Measurements from ENCODE around the gene ELFN1. TPM values are rescaled to one million over a fixed set of nuclear protein-coding genes. Genes with fewer than 3 reads are reported as not detected.

ELFN1 gene
- total and polyA plus RNA-seq, 7 experiments from 2014 or later = 0.19 TPM; not detected in 6

DNA sequence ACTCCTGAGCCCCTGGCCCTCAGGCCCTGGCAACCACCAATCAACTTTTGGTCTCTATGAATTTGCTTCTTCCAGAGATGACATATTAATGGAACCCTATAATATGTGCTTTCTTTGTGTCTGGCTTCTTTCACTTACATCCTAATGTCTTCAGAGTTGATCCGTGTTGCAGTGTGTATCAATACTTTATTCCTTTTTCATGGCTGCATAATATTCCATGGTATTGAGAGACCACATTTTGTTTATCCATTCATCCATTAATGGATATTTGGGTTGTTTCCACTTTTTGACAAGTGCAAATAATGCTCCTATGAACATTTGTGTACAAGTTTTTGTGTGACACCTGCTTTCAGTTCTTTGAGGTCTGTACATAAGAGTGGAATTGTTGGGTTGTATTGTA lies 43.3 kb upstream of the ELFN1 start:
- Histone ChIP-seq H3K4me3 (ENCODE audit: low read length) (no peak overlapping the region), H3K36me3 (ENCODE audit: control insufficient read depth in 2 of 3, insufficient read depth in 3 of 3, low read length in 3 of 3) (no peaks in the 10 kb centered on the region), H3K9me3 (ENCODE audit: control insufficient read depth in 2 of 3, low read length in 3 of 3) (no peaks in the 10 kb centered on the region), H3K4me1 (ENCODE audit: control insufficient read depth in 2 of 2, insufficient read depth in 2 of 2, low read length in 2 of 2) (no peaks in the 10 kb centered on the region), H3K27ac (ENCODE audit: low read depth, low read length) (no peak overlapping the region), H3K27me3 (ENCODE audit: control insufficient read depth in 2 of 2, insufficient read depth in 2 of 2, low read length in 2 of 2) (no peaks in the 10 kb centered on the region)
- intact Hi-C loops (cut with micrococcal nuclease) = no loop called here
- DNase-seq (no peak), ATAC-seq (no peak)
- ChIA-PET POLR2A (no interaction called here), CTCF (no interaction called here)
- peaks cover 0 to 12% (median 7%) of the 10 kb centered on the region in 5 donors for H3K27me3 Mint-ChIP-seq
- no peak overlapping the region for H3K4me3 Mint-ChIP-seq
- H3K4me1 Mint-ChIP-seq = no peaks in the 10 kb centered on the region
- no peak overlapping the region for H3K27ac Mint-ChIP-seq
- peaks cover 0 to 4% (median 0%) of the 10 kb centered on the region in 5 donors for H3K36me3 Mint-ChIP-seq
- H3K9me3 Mint-ChIP-seq = peaks cover 0 to 15% (median 0%) of the 10 kb centered on the region in 11 donors

DNA sequence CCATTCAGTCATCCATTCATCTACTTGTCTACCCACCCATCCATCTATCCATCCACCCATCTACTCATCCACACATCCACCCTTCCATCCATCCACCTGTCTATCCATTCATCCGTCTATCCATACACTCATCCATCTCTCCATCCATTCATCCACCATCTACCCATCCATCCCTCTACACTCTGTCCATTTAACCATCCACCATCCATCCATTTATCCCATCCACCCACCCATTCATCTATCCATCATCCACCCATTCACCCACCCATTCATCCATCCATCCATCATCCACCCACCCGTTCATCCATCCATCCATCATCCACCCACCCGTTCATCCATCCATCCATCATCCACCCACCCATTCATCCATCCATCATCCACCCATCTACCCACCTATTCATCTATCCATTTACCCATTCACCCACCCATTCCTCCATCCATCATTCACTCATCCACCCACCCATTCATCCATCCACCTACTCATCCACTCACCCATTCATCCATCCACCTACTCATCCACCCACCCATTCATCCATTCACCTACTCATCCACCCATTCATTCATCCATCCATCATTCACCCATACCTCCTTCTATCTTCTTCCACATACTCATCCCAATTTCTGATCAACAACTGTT lies 39.3 kb upstream of the ELFN1 start:
- Mint-ChIP-seq H3K27me3 (peaks cover 4 to 29% (median 19%) of the 10 kb centered on the region in 5 donors), H3K9me3 (peaks cover 0 to 22% (median 6%) of the 10 kb centered on the region in 11 donors), H3K36me3 (peaks cover 0 to 5% (median 3%) of the 10 kb centered on the region in 5 donors), H3K27ac (no peak overlapping the region), H3K4me1 (no peaks in the 10 kb centered on the region), H3K4me3 (peak overlapping the region in 1 of 10 donors; percentile 9)
- H3K36me3 ChIP-seq (ENCODE audit: control insufficient read depth in 2 of 3, insufficient read depth in 3 of 3, low read length in 3 of 3) = no peaks in the 10 kb centered on the region
- no peak for DNase-seq
- ChIA-PET POLR2A (no interaction called here), CTCF (no interaction called here)
- H3K9me3 ChIP-seq (ENCODE audit: control insufficient read depth in 2 of 3, low read length in 3 of 3) = peaks cover 0 to 15% (median 0%) of the 10 kb centered on the region in 3 experiments
- no peak for ATAC-seq
- no peaks in the 10 kb centered on the region for H3K4me1 ChIP-seq (ENCODE audit: control insufficient read depth in 2 of 2, insufficient read depth in 2 of 2, low read length in 2 of 2)
- no peak overlapping the region for H3K27ac ChIP-seq (ENCODE audit: low read depth, low read length)
- no peak overlapping the region for H3K4me3 ChIP-seq (ENCODE audit: low read length)
- intact Hi-C loops (cut with micrococcal nuclease) = no loop called here
- H3K27me3 ChIP-seq (ENCODE audit: control insufficient read depth in 2 of 2, insufficient read depth in 2 of 2, low read length in 2 of 2) = no peaks in the 10 kb centered on the region

DNA sequence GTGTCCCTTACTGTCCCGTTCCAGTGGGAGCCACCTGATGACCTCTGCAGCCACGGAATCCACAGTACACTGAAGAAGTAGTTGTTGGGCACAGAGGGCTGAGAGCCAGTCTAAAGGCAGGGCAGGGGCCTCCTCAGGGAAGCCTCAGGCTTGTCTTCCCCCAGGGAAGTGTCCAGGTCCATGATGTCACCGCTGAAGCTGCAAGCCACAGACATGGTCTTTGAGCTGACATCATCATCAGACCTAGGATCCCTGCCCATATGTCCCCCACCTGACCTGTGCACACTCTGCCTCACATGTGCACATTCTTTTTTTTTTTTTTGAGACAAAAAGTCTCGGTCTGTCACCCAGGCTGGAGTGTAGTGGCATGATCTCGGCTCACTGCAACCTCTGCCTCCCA lies 38.4 kb upstream of the ELFN1 start:
- no peaks in the 10 kb centered on the region for H3K27me3 ChIP-seq (ENCODE audit: control insufficient read depth in 2 of 2, insufficient read depth in 2 of 2, low read length in 2 of 2)
- peaks cover 4 to 29% (median 19%) of the 10 kb centered on the region in 5 donors for H3K27me3 Mint-ChIP-seq
- peaks cover 0 to 23% (median 8%) of the 10 kb centered on the region in 11 donors for H3K9me3 Mint-ChIP-seq
- no peak overlapping the region for H3K27ac Mint-ChIP-seq
- POLR2A ChIA-PET = interaction anchor here (0.7 kb wide), 1 partner anchor 488 kb away, joined by 3 read pairs; no protein-coding TSS in a partner anchor
- DNase-seq = no peak
- H3K4me1 Mint-ChIP-seq = no peaks in the 10 kb centered on the region
- intact Hi-C loops (cut with micrococcal nuclease) = no loop called here
- no peaks in the 10 kb centered on the region for H3K4me1 ChIP-seq (ENCODE audit: control insufficient read depth in 2 of 2, insufficient read depth in 2 of 2, low read length in 2 of 2)
- no peak for ATAC-seq
- H3K9me3 ChIP-seq (ENCODE audit: control insufficient read depth in 2 of 3, low read length in 3 of 3) = peaks cover 0 to 20% (median 0%) of the 10 kb centered on the region in 3 experiments
- no peak overlapping the region for H3K27ac ChIP-seq (ENCODE audit: low read depth, low read length)
- no peak overlapping the region for H3K4me3 ChIP-seq (ENCODE audit: low read length)
- H3K36me3 ChIP-seq (ENCODE audit: control insufficient read depth in 2 of 3, insufficient read depth in 3 of 3, low read length in 3 of 3) = no peaks in the 10 kb centered on the region
- no peak overlapping the region for H3K4me3 Mint-ChIP-seq
- peaks cover 0 to 7% (median 3%) of the 10 kb centered on the region in 5 donors for H3K36me3 Mint-ChIP-seq
- CTCF ChIA-PET = no interaction called here

DNA sequence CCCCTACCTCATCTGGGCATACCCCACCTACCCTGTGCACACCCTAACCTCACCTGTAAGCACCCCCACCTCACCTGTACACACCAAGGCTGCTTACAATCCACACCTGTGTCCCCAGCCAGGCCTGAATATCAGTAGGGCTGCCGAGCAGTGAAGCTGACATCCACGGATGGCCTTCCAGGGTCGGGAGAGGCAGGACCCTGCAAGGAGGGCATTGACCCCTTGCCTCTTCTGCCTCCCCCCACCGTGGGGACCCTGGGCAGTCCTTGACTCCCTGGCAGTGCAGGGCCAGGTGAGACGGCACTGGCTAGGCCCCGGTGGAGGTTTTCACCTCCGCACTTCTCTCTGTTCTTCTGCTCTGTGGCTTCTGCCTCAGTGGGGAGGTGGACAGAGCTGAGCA lies 37.6 kb upstream of the ELFN1 start:
- POLR2A ChIA-PET = interaction anchor here (0.7 kb wide), 1 partner anchor 487 kb away, joined by 3 read pairs; no protein-coding TSS in a partner anchor
- Mint-ChIP-seq H3K9me3 (peaks cover 0 to 31% (median 9%) of the 10 kb centered on the region in 11 donors), H3K4me3 (no peak overlapping the region), H3K4me1 (no peaks in the 10 kb centered on the region), H3K27me3 (peaks cover 4 to 29% (median 19%) of the 10 kb centered on the region in 5 donors), H3K36me3 (peaks cover 0 to 7% (median 4%) of the 10 kb centered on the region in 5 donors), H3K27ac (no peak overlapping the region)
- Histone ChIP-seq H3K9me3 (ENCODE audit: control insufficient read depth in 2 of 3, low read length in 3 of 3) (peaks cover 0 to 28% (median 0%) of the 10 kb centered on the region in 3 experiments), H3K4me1 (ENCODE audit: control insufficient read depth in 2 of 2, insufficient read depth in 2 of 2, low read length in 2 of 2) (no peaks in the 10 kb centered on the region), H3K36me3 (ENCODE audit: control insufficient read depth in 2 of 3, insufficient read depth in 3 of 3, low read length in 3 of 3) (no peaks in the 10 kb centered on the region), H3K27ac (ENCODE audit: low read depth, low read length) (no peak overlapping the region), H3K4me3 (ENCODE audit: low read length) (no peak overlapping the region), H3K27me3 (ENCODE audit: control insufficient read depth in 2 of 2, insufficient read depth in 2 of 2, low read length in 2 of 2) (no peaks in the 10 kb centered on the region)
- intact Hi-C loops (cut with micrococcal nuclease) = no loop called here
- no peak for DNase-seq
- CTCF ChIA-PET = no interaction called here
- no peak for ATAC-seq

DNA sequence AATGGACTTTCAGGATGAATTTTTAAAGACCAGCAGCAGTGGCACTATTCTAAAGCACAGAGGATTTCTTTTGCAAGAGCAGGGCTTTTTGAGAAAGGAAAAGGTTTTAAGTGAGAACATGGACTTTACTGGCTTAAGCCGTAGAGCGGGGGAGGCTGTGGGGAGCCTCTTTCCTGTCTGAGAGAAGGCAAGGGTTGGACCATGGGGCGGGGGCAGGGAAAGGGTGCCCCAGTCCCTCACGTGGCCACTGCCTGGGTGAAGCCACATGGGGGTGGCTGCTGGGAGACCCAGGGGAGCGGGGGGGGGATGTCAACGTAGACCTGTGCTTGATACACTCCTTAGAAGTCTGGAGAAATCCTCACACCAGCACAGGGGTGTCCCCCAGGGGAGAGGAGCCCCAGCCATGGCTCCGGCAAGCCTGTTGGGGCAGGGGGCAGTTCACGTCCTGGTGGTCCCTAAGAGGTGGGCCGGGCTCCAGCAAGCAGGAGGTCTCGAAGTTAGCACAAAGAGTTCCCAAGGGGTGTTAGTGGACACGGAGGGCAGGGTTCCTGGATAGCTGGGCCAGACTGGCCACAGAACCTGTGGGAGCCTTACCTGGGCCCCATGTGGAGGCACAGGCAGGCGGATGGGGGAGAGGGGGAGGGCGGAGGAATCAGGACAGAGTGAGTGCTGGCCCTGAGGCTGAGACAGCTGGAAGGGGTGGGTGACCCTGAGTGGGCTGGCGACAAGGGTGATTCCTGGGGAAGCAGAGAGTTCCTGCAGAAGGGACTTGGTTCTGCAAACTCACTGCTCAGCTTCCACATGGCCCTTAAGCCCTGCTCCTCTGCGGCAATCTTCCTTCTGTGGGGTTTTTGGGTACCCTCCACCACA lies 36.9 kb upstream of the ELFN1 start:
- DNase-seq (no peak), ATAC-seq (no peak)
- Mint-ChIP-seq H3K36me3 (peaks cover 0 to 7% (median 4%) of the 10 kb centered on the region in 5 donors), H3K4me3 (no peak overlapping the region), H3K27ac (no peak overlapping the region), H3K27me3 (peaks cover 4 to 29% (median 19%) of the 10 kb centered on the region in 5 donors), H3K4me1 (no peaks in the 10 kb centered on the region), H3K9me3 (peaks cover 0 to 35% (median 11%) of the 10 kb centered on the region in 11 donors)
- Histone ChIP-seq H3K4me1 (ENCODE audit: control insufficient read depth in 2 of 2, insufficient read depth in 2 of 2, low read length in 2 of 2) (no peaks in the 10 kb centered on the region), H3K9me3 (ENCODE audit: control insufficient read depth in 2 of 3, low read length in 3 of 3) (peaks cover 0 to 32% (median 0%) of the 10 kb centered on the region in 3 experiments), H3K27ac (ENCODE audit: low read depth, low read length) (no peak overlapping the region), H3K36me3 (ENCODE audit: control insufficient read depth in 2 of 3, insufficient read depth in 3 of 3, low read length in 3 of 3) (no peaks in the 10 kb centered on the region), H3K4me3 (ENCODE audit: low read length) (no peak overlapping the region), H3K27me3 (ENCODE audit: control insufficient read depth in 2 of 2, insufficient read depth in 2 of 2, low read length in 2 of 2) (no peaks in the 10 kb centered on the region)
- POLR2A ChIA-PET = no interaction called here
- intact Hi-C loops (cut with micrococcal nuclease) = no loop called here
- CTCF ChIA-PET = no interaction called here

DNA sequence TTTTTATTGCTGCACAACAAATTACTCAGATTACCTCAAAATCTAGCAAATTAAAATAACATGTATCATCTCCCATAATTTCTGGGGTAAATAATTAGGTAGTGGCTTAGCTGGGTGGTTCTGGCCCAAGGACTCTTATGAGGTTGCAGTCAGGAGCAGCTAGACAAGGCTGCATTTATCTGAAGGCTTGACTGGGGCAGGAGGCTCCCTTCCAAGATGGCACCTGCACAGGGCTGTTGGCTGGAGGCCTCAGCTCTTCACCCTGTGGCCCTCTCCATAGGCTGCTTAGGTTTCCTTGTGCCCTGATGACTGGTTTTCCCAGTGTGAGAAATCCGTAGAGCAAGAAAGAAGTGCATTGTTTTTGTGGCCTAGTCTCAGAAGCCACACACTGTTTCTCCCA lies 34.7 kb upstream of the ELFN1 start:
- Mint-ChIP-seq H3K9me3 (peaks cover 0 to 35% (median 11%) of the 10 kb centered on the region in 11 donors), H3K36me3 (peaks cover 0 to 7% (median 3%) of the 10 kb centered on the region in 5 donors), H3K27me3 (peaks cover 0 to 25% (median 17%) of the 10 kb centered on the region in 5 donors), H3K4me1 (no peaks in the 10 kb centered on the region), H3K4me3 (no peak overlapping the region), H3K27ac (no peak overlapping the region)
- no peaks in the 10 kb centered on the region for H3K27me3 ChIP-seq (ENCODE audit: control insufficient read depth in 2 of 2, insufficient read depth in 2 of 2, low read length in 2 of 2)
- ChIA-PET CTCF (no interaction called here), POLR2A (no interaction called here)
- DNase-seq = no peak
- intact Hi-C loops (cut with micrococcal nuclease) = no loop called here
- peaks cover 0 to 32% (median 0%) of the 10 kb centered on the region in 3 experiments for H3K9me3 ChIP-seq (ENCODE audit: control insufficient read depth in 2 of 3, low read length in 3 of 3)
- H3K4me3 ChIP-seq (ENCODE audit: low read length) = no peak overlapping the region
- no peaks in the 10 kb centered on the region for H3K36me3 ChIP-seq (ENCODE audit: control insufficient read depth in 2 of 3, insufficient read depth in 3 of 3, low read length in 3 of 3)
- no peak for ATAC-seq
- H3K27ac ChIP-seq (ENCODE audit: low read depth, low read length) = no peak overlapping the region
- no peaks in the 10 kb centered on the region for H3K4me1 ChIP-seq (ENCODE audit: control insufficient read depth in 2 of 2, insufficient read depth in 2 of 2, low read length in 2 of 2)

Data from naive thymus-derived CD4-positive, alpha-beta T cell (primary cell).